ENCODE measurements around the gene TAP2. TPM values are rescaled to one million over a fixed set of nuclear protein-coding genes. Genes with fewer than 3 reads are reported as not detected.
A peak's percentile ranks its signal among the peaks of the same experiment; 100 is the strongest.
"Not testable (repeated sequence)": the region's sequence is repeated elsewhere in the genome, so short reads cannot be mapped to it uniquely, and the experiment has no call there.

TAP2 gene
- polyA plus RNA-seq, 1 of the 3 experiments (the other 2 are of a cell fraction): 19.9 TPM

- TF ChIP-seq, protein P1, sequence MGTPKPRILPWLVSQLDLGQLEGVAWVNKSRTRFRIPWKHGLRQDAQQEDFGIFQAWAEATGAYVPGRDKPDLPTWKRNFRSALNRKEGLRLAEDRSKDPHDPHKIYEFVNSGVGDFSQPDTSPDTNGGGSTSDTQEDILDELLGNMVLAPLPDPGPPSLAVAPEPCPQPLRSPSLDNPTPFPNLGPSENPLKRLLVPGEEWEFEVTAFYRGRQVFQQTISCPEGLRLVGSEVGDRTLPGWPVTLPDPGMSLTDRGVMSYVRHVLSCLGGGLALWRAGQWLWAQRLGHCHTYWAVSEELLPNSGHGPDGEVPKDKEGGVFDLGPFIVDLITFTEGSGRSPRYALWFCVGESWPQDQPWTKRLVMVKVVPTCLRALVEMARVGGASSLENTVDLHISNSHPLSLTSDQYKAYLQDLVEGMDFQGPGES (IDR thresholded peaks at IDR 0.05; ENCODE audit: low read depth, low read length): no peak
- TF ChIP-seq NFIC (IDR thresholded peaks at IDR 0.05; ENCODE audit: borderline replicate concordance) (no peak), FOSL2 (IDR thresholded peaks at IDR 0.05; ENCODE audit: borderline replicate concordance, low read depth) (no peak), ZBTB33 (IDR thresholded peaks at IDR 0.05; ENCODE audit: borderline replicate concordance, low read depth) (no peak), CHD2 (IDR thresholded peaks at IDR 0.05; ENCODE audit: low read length, partially characterized antibody) (no peak)
Measured at GRCh38 chr6:32876603-32877002, 38.1 kb upstream of the TAP2 start (continued).

- H3K79me2 ChIP-seq (ENCODE audit: insufficient read depth); H3K4me2 ChIP-seq; H3K9me2 ChIP-seq; H3K4me1 ChIP-seq (ENCODE audit: control insufficient read depth in 1 of 2, insufficient read depth in 2 of 2, low read depth in 1 of 2, low read length in 1 of 2); POLR2A ChIA-PET; H3K36me3 ChIP-seq (replicated peaks in 1 of 2; ENCODE audit: control insufficient read depth in 1 of 2, insufficient read depth in 2 of 2, low read length in 1 of 2); H3F3A ChIP-seq (replicated peaks; ENCODE audit: insufficient read depth); H3K27ac ChIP-seq (ENCODE audit: low read depth in 2 of 2, low read length in 1 of 2); H3K9me3 ChIP-seq; H3K4me3 ChIP-seq (ENCODE audit: low read depth in 2 of 2, low read length in 1 of 2); H3K9ac ChIP-seq; H4K20me1 ChIP-seq (ENCODE audit: insufficient read depth); DNase-seq; H2AFZ ChIP-seq (ENCODE audit: low read depth): not testable (repeated sequence)
- peaks cover 37% of the 10 kb centered on the region for H3K27me3 ChIP-seq (ENCODE audit: insufficient read depth)
- CTCF ChIA-PET: interaction anchor here (1.9 to 3.7 kb wide), 3 partner anchors 35 to 111 kb away, joined by 5 to 27 read pairs (median 11); partner anchors contain the start of gene TAP2
- 0% methylated on average over 1 of the region's 1 CpG for WGBS (ENCODE audit: low lambda C conversion rate)
Measured at GRCh38 chr6:32873947-32874346, 35.4 kb upstream of the TAP2 start.

DNA sequence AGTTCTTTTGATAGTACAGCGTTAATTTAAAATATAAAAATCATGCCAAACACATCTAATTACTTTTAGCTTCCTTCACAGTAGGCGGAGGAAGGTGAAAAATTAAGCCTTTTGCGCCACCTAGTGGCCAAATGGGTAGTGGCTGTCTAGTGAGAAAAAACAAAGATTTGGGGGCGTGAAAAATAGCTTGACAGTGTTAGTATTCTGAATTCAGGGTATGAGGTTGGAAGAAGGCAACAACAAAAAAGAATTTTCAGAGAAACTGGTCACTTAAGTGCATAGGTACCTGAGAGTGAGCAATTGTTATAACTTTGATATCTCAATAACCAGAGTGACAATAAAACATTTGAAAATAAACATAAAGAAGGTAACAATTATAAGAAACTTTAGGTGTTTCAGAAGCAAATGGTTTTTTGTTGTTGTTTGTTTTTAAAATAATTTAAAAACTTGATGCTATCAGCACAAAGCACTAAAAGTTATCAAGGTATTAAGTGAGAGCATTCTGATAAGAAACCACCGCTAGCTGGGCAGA lies 29.8 kb upstream of the TAP2 start:
- Histone ChIP-seq H3K79me2 (ENCODE audit: insufficient read depth) (no peaks in the 10 kb centered on the region), H3K4me1 (ENCODE audit: control insufficient read depth in 1 of 2, insufficient read depth in 2 of 2, low read depth in 1 of 2, low read length in 1 of 2) (no peaks in the 10 kb centered on the region), H4K20me1 (ENCODE audit: insufficient read depth) (no peaks in the 10 kb centered on the region), H3F3A (replicated peaks; ENCODE audit: insufficient read depth) (no peaks in the 10 kb centered on the region), H3K9ac (no peak overlapping the region), H3K36me3 (replicated peaks in 1 of 2; ENCODE audit: control insufficient read depth in 1 of 2, insufficient read depth in 2 of 2, low read length in 1 of 2) (no peaks in the 10 kb centered on the region), H3K27ac (ENCODE audit: low read depth in 2 of 2, low read length in 1 of 2) (no peak overlapping the region), H3K9me2 (no peaks in the 10 kb centered on the region), H3K27me3 (ENCODE audit: insufficient read depth) (peaks cover 33% of the 10 kb centered on the region), H2AFZ (ENCODE audit: low read depth) (no peak overlapping the region), H3K9me3 (0 out of 2 replicates have a peak, but pooled peaks cover 4% of the 10 kb centered on the region), H3K4me2 (no peak overlapping the region), H3K4me3 (ENCODE audit: low read depth in 2 of 2, low read length in 1 of 2) (no peak overlapping the region; a peak in 1 of 4 replicates)
- TF ChIP-seq POLR2AphosphoS5 (IDR thresholded peaks at IDR 0.05; ENCODE audit: low read depth, low read length): no peak
- TF ChIP-seq, protein P1 (IDR thresholded peaks at IDR 0.05; ENCODE audit: low read depth, low read length): no peak
- no peak for TF ChIP-seq CHD2 (IDR thresholded peaks at IDR 0.05; ENCODE audit: low read length, partially characterized antibody)
- TF ChIP-seq RFX5 (IDR thresholded peaks at IDR 0.05; ENCODE audit: low read length): peak; percentile 71; the same call in 1 of the 2 replicates
- no peak for TF ChIP-seq TAF1 (IDR thresholded peaks at IDR 0.05; ENCODE audit: borderline replicate concordance, low read depth, low read length)
- TF ChIP-seq, protein P2, sequence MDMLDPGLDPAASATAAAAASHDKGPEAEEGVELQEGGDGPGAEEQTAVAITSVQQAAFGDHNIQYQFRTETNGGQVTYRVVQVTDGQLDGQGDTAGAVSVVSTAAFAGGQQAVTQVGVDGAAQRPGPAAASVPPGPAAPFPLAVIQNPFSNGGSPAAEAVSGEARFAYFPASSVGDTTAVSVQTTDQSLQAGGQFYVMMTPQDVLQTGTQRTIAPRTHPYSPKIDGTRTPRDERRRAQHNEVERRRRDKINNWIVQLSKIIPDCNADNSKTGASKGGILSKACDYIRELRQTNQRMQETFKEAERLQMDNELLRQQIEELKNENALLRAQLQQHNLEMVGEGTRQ (IDR thresholded peaks at IDR 0.05; ENCODE audit: borderline replicate concordance, low read depth, low read length): no peak
- peak; percentile 76 for TF ChIP-seq SMC3 (IDR thresholded peaks at IDR 0.05; ENCODE audit: low read depth, low read length)
- TF ChIP-seq MAX (IDR thresholded peaks at IDR 0.05; ENCODE audit: low read depth): 0 out of 2 replicates have a peak, but pooled peaks have one; percentile 14
- TF ChIP-seq FOSL2 (IDR thresholded peaks at IDR 0.05; ENCODE audit: borderline replicate concordance, low read depth): no peak
- TF ChIP-seq RAD21 (IDR thresholded peaks at IDR 0.05; ENCODE audit: low read length): peak; percentile 88
- TF ChIP-seq MEF2A (IDR thresholded peaks at IDR 0.05; ENCODE audit: borderline replicate concordance, low read depth): no peak
- no peak for TF ChIP-seq NRF1 (IDR thresholded peaks at IDR 0.05; ENCODE audit: low read depth, low read length)
- TF ChIP-seq CTCF (IDR thresholded peaks at IDR 0.05): peak; percentile 97
- DNase-seq: peak; percentile 58
- POLR2A ChIA-PET: interaction anchor here (1.0 kb wide), 1 partner anchor 30 kb away, joined by 4 read pairs; the partner anchor contains the start of gene TAP2
- WGBS (ENCODE audit: low lambda C conversion rate): 1% methylated on average over 5 of the region's 5 CpGs
- CTCF ChIA-PET: interaction anchor here (0.6 to 9.5 kb wide), 70 partner anchors 8 to 740 kb away, joined by 3 to 223 read pairs (median 5); partner anchors contain the start of genes ATF6B, HLA-DMA, HLA-DMB and HLA-DPA1
